Neuronal stem cell (in vitro differentiated cells): ENCODE measurements around the gene KIAA0232.

Experiments used
- DNase-seq: peaks from one replicate; pipeline ENCODE4 v3.0.0-alpha.2; 2013; ENCODE audit warnings: low spot score
- H2AFZ ChIP-seq: one replicate; pipeline ENCODE4 v1.6.1; 2013; ENCODE audit warnings: mild to moderate bottlenecking, low read length, inconsistent platforms
- H2AK5ac ChIP-seq: 2 replicates; pipeline ENCODE4 v1.6.1; 2013; ENCODE audit warnings: low read depth, mild to moderate bottlenecking, inconsistent platforms, low read length, moderate library complexity, mixed read lengths
- H2BK120ac ChIP-seq: 2 replicates; pipeline ENCODE4 v1.6.1; 2013; ENCODE audit warnings: low read depth, mild to moderate bottlenecking, inconsistent platforms, low read length, moderate library complexity, mixed read lengths
- H2BK12ac ChIP-seq: one replicate; pipeline ENCODE4 v1.6.1; 2013; ENCODE audit warnings: low read length, inconsistent platforms
- H2BK15ac ChIP-seq: 2 replicates; pipeline ENCODE4 v1.6.1; 2013; ENCODE audit warnings: mild to moderate bottlenecking, low read length, inconsistent platforms, mixed read lengths
- H2BK5ac ChIP-seq: one replicate; pipeline ENCODE4 v1.6.1; 2013; ENCODE audit warnings: inconsistent platforms, mild to moderate bottlenecking, low read length, moderate library complexity
- H3K14ac ChIP-seq: one replicate; pipeline ENCODE4 v1.6.1; 2013; ENCODE audit warnings: low read length, inconsistent platforms
- H3K18ac ChIP-seq: 2 replicates; pipeline ENCODE4 v1.6.1; 2013; ENCODE audit warnings: low read length, inconsistent platforms
- H3K23ac ChIP-seq: 2 replicates; pipeline ENCODE4 v1.6.1; 2013; ENCODE audit warnings: low read depth, mild to moderate bottlenecking, mixed read lengths, low read length, inconsistent platforms; ENCODE audit not compliant: poor library complexity
- H3K27ac ChIP-seq: replicated peaks from 3 replicates; pipeline ENCODE4 v1.5.1; 2013; ENCODE audit warnings: low read length, inconsistent platforms
- H3K27me3 ChIP-seq, 3 experiments: 2 replicates each; pipeline ENCODE4 v1.6.1; 2013; ENCODE audit warnings: low read length in 3 of 3, mild to moderate bottlenecking in 2 of 3, inconsistent platforms in 1 of 3, low read depth in 1 of 3, mixed read lengths in 1 of 3, moderate library complexity in 1 of 3; ENCODE audit not compliant: control insufficient read depth in 3 of 3, insufficient read depth in 3 of 3
- H3K36me3 ChIP-seq, 2 donors: replicated peaks in 1 of 2; 2 replicates each; pipeline ENCODE4 v1.6.1; 2013; ENCODE audit warnings: low read length in 2 of 2; ENCODE audit not compliant: control insufficient read depth in 2 of 2, insufficient read depth in 2 of 2
- H3K4ac ChIP-seq: 2 replicates; pipeline ENCODE4 v1.6.1; 2013; ENCODE audit warnings: inconsistent platforms, mild to moderate bottlenecking, low read length, moderate library complexity
- H3K4me1 ChIP-seq, 2 donors: 1 replicate in 1 of 2; 2 replicates in 1 of 2; pipeline ENCODE4 v1.6.1; 2013; ENCODE audit warnings: low read length in 2 of 2, low read depth in 1 of 2; ENCODE audit not compliant: control insufficient read depth in 2 of 2, insufficient read depth in 1 of 2
- H3K4me2 ChIP-seq: one replicate; pipeline ENCODE4 v1.6.1; 2013; ENCODE audit warnings: mild to moderate bottlenecking, low read length, inconsistent platforms; ENCODE audit not compliant: insufficient read depth, poor library complexity, severe bottlenecking
- H3K4me3 ChIP-seq, 2 donors: 2 replicates each; pipeline ENCODE4 v1.5.1; 2013; ENCODE audit warnings: low read length in 2 of 2, mild to moderate bottlenecking in 2 of 2, inconsistent platforms in 1 of 2, moderate library complexity in 1 of 2
- H3K79me1 ChIP-seq: one replicate; pipeline ENCODE4 v1.6.1; 2013; ENCODE audit warnings: low read depth, mild to moderate bottlenecking, inconsistent platforms, low read length, moderate library complexity
- H3K9ac ChIP-seq: one replicate; pipeline ENCODE4 v1.6.1; 2013; ENCODE audit warnings: mild to moderate bottlenecking, low read depth, low read length, inconsistent platforms; ENCODE audit not compliant: poor library complexity
- H3K9me3 ChIP-seq, 2 donors: replicated peaks in 1 of 2; 2 replicates each; pipeline versions ENCODE3 to v1.6.1; 2013; ENCODE audit warnings: low read length in 2 of 2, mild to moderate bottlenecking in 2 of 2, inconsistent platforms in 1 of 2, low read depth in 1 of 2, mixed read lengths in 1 of 2, moderate library complexity in 1 of 2; ENCODE audit not compliant: control insufficient read depth in 2 of 2, insufficient read depth in 1 of 2
- H4K8ac ChIP-seq: one replicate; pipeline ENCODE4 v1.6.1; 2013; ENCODE audit warnings: low read depth, mild to moderate bottlenecking, inconsistent platforms, low read length, moderate library complexity
- H4K91ac ChIP-seq: one replicate; pipeline ENCODE4 v1.6.1; 2013; ENCODE audit warnings: low read length, low read depth, mild to moderate bottlenecking, inconsistent platforms; ENCODE audit not compliant: poor library complexity
- WGBS, 2 donors: extraction: QIAGEN DNeasy Blood & Tissue Kit; methylation state at CpG; one replicate each; pipeline ENCODE4 v1.1.7; 2013; ENCODE audit warnings: missing lambda C conversion rate in 2 of 2, mixed read lengths in 1 of 2; ENCODE audit not compliant: insufficient read length in 2 of 2, insufficient replicate concordance in 1 of 2; ENCODE audit errors: extremely low coverage in 2 of 2; 5-methylcytosine and 5-hydroxymethylcytosine counted together

The KIAA0232 gene

GRCh38 chr4:6875431-6875831 lies 92.9 kb downstream of the KIAA0232 start:
- no peak overlapping the region for H2BK12ac ChIP-seq
- no peak overlapping the region for H3K4me2 ChIP-seq
- peaks cover 0 to 2% of the 10 kb centered on the region in 2 donors for H3K9me3 ChIP-seq
- no peak overlapping the region for H3K23ac ChIP-seq
- H3K27me3 ChIP-seq: no peaks in the 10 kb centered on the region
- H2BK120ac ChIP-seq: no peak overlapping the region
- no peak overlapping the region for H3K4ac ChIP-seq
- H3K79me1 ChIP-seq: no peaks in the 10 kb centered on the region
- no CpG with 5 or more reads among the region's 4 CpGs for whole genome bisulfite sequencing, 2 donors
- H2AK5ac ChIP-seq: no peak overlapping the region
- H2AFZ ChIP-seq: no peak overlapping the region
- H3K4me1 ChIP-seq: no peaks in the 10 kb centered on the region
- no peak overlapping the region for H3K14ac ChIP-seq
- H3K18ac ChIP-seq: no peak overlapping the region
- no peak overlapping the region for H2BK15ac ChIP-seq
- H4K91ac ChIP-seq: no peak overlapping the region
- H3K9ac ChIP-seq: no peak overlapping the region
- H3K36me3 ChIP-seq: peaks cover 51 to 97% of the 10 kb centered on the region in 2 donors
- H3K27ac ChIP-seq: no peak overlapping the region
- DNase-seq: no peak
- no peak overlapping the region for H4K8ac ChIP-seq
- no peak overlapping the region for H2BK5ac ChIP-seq
- no peak overlapping the region for H3K4me3 ChIP-seq

DNA sequence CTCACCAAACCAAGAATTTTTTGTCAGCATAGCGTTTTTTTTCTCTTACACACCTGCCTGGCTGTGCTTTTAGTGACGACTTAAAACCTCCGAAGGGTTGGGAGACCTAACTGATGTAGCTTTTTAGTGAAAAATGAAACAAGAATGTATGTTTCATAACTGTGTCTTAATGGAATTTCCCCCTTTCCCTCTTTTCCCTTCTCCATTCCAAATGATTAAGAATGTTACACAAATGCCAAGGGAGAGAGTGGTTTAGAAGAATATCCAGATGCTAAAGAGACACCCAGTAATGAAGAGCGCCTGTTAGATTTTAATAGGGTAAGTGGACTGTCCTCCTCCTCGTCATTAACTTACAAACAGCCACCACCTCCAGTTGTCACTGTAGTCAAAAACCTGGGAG lies 93.9 kb downstream of the KIAA0232 start:
- Histone ChIP-seq H2BK12ac (no peak overlapping the region), H2BK15ac (no peak overlapping the region), H3K4me3 (no peak overlapping the region), H2AK5ac (no peak overlapping the region), H3K79me1 (no peaks in the 10 kb centered on the region), H3K9ac (no peak overlapping the region), H4K8ac (no peak overlapping the region), H3K18ac (no peak overlapping the region), H3K4ac (no peak overlapping the region), H2AFZ (no peak overlapping the region), H2BK120ac (no peak overlapping the region), H3K23ac (no peak overlapping the region), H2BK5ac (no peak overlapping the region), H3K14ac (no peak overlapping the region), H3K27ac (no peak overlapping the region), H3K36me3 (peaks cover 55 to 98% of the 10 kb centered on the region in 2 donors), H3K27me3 (no peaks in the 10 kb centered on the region), H3K4me1 (no peaks in the 10 kb centered on the region), H3K9me3 (peaks cover 0 to 2% of the 10 kb centered on the region in 2 donors), H3K4me2 (no peak overlapping the region), H4K91ac (no peak overlapping the region)
- no peak for DNase-seq
- whole genome bisulfite sequencing, 2 donors: no CpG with 5 or more reads among the region's 5 CpGs

- no CpG with 5 or more reads among the region's 14 CpGs for whole genome bisulfite sequencing, 2 donors
Measured at GRCh38 chr4:6877067-6877466, 94.5 kb downstream of the KIAA0232 start.

GRCh38 chr4:6878451-6879059 lies 96.0 kb downstream of the KIAA0232 start:
- H3K4me3 ChIP-seq: no peak overlapping the region
- no peak overlapping the region for H3K27ac ChIP-seq
- no peak overlapping the region for H2BK5ac ChIP-seq
- H3K27me3 ChIP-seq: no peaks in the 10 kb centered on the region
- H3K79me1 ChIP-seq: no peaks in the 10 kb centered on the region
- H2BK12ac ChIP-seq: no peak overlapping the region
- H2BK120ac ChIP-seq: no peak overlapping the region
- no peak overlapping the region for H3K4me2 ChIP-seq
- H3K4me1 ChIP-seq: no peaks in the 10 kb centered on the region
- peak overlapping the region; percentile 36 for H3K9ac ChIP-seq
- DNase-seq: no peak
- H2AK5ac ChIP-seq: no peak overlapping the region
- H3K36me3 ChIP-seq: peaks cover 49 to 98% of the 10 kb centered on the region in 2 donors
- no peak overlapping the region for H2BK15ac ChIP-seq
- H3K9me3 ChIP-seq: peaks cover 0 to 2% of the 10 kb centered on the region in 2 donors
- no peak overlapping the region for H3K18ac ChIP-seq
- H3K4ac ChIP-seq: no peak overlapping the region
- H2AFZ ChIP-seq: no peak overlapping the region
- no CpG with 5 or more reads among the region's 11 CpGs for WGBS, 2 donors
- no peak overlapping the region for H3K14ac ChIP-seq
- H4K8ac ChIP-seq: no peak overlapping the region
- no peak overlapping the region for H3K23ac ChIP-seq
- H4K91ac ChIP-seq: no peak overlapping the region

More at GRCh38 chr4:6877067-6877466, 94.5 kb downstream of the KIAA0232 start:
- no peak overlapping the region for H3K27ac ChIP-seq
- H2AK5ac ChIP-seq: no peak overlapping the region
- no peaks in the 10 kb centered on the region for H3K79me1 ChIP-seq
- no peak overlapping the region for H4K91ac ChIP-seq
- H3K9me3 ChIP-seq: peaks cover 0 to 2% of the 10 kb centered on the region in 2 donors
- H2BK120ac ChIP-seq: no peak overlapping the region
- no peak overlapping the region for H4K8ac ChIP-seq
- no peak overlapping the region for H3K9ac ChIP-seq
- no peak overlapping the region for H3K18ac ChIP-seq
- no peaks in the 10 kb centered on the region for H3K27me3 ChIP-seq
- no peak overlapping the region for H3K4ac ChIP-seq
- H3K4me1 ChIP-seq: no peaks in the 10 kb centered on the region
- DNase-seq: no peak
- H2BK12ac ChIP-seq: no peak overlapping the region
- no peak overlapping the region for H3K4me3 ChIP-seq
- no peak overlapping the region for H2BK15ac ChIP-seq
- H3K23ac ChIP-seq: peak overlapping the region; percentile 63
- H3K4me2 ChIP-seq: no peak overlapping the region
- peaks cover 56 to 98% of the 10 kb centered on the region in 2 donors for H3K36me3 ChIP-seq
- H2BK5ac ChIP-seq: no peak overlapping the region
- no peak overlapping the region for H3K14ac ChIP-seq
- H2AFZ ChIP-seq: no peak overlapping the region
